HG03575 (cell line): Measurements from ENCODE around the gene ZNF451.

Experiments used
- ATAC-seq: cut with Tn5 transposase; IDR thresholded peaks from one replicate; pipeline ENCODE4 v1.9.1; 2021; ENCODE audit not compliant: unreplicated experiment, insufficient number of reproducible peaks, low FRiP score; ENCODE audit errors: extremely low read depth

The ZNF451 gene

GRCh38 chr6:57143690-57144089 lies 53.7 kb downstream of the ZNF451 start:
- no peak for ATAC-seq

- ATAC-seq = no peak
Observed at GRCh38 chr6:57147401-57147800, 57.4 kb downstream of the ZNF451 start.

DNA sequence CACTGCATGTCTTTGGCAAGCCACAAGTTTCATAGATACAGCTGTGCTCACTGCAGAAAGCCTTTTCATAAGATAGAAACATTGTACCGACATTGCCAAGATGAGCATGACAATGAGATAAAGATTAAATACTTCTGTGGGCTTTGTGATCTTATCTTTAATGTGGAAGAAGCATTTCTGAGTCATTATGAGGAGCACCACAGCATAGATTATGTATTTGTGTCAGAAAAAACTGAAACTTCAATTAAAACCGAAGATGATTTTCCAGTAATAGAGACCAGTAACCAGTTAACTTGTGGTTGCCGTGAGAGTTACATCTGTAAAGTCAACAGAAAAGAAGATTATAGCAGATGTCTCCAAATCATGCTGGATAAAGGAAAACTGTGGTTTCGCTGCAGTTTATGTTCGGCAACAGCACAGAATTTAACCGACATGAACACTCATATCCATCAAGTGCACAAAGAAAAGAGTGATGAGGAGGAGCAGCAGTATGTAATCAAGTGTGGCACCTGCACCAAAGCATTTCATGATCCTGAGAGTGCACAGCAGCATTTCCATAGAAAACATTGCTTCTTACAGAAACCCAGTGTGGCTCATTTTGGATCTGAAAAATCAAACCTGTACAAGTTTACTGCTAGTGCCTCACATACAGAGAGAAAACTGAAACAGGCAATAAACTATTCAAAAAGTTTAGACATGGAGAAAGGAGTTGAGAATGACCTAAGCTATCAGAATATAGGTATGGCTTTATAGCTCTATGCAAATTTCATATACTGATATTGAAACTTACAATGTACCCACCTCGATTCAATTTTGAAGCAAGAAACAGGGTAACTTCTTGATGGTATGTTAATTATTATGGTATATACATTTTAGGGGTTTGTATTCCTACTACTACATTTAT lies 58.2 kb downstream of the ZNF451 start:
- ATAC-seq = no peak

DNA sequence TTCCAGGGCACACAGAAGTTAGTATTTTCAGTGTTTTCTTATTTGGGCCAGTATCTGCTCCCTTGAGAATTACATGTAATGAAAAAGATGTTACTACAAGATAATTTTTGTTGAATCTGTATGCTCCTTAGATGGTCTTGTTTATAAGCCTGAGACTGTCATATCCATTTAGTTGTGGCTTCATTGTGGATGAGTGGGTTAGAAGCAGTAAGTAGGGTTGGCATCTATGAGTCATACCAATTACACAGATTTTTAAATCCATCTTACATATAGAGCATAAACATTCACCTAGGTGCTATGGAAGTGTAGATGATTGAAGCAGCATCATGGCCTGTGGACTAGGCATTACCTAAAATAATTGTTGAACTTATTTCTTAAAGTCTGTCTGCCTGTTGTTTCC lies 68.7 kb downstream of the ZNF451 start:
- no peak for ATAC-seq

GRCh38 chr6:57159127-57159526 lies 69.1 kb downstream of the ZNF451 start:
- ATAC-seq = no peak

DNA sequence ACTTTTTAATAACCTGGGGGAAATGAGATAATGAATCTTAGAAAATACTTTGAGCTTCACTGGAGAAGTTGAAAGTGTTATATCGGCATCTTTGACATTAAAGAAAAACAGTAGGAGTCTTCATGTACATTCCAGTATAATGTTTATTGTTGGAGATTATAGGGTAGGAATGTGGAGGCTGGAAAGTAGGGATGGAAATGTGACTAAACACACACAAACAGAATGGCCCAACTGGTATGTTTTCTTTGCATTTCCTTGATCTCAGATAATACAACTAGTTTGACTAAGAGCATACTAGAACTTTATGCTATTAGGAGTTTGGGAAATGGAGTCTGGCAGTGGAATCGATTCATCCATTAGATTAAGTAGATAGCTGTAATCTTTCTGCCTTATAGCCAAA lies 72.0 kb downstream of the ZNF451 start:
- ATAC-seq = no peak

GRCh38 chr6:57162516-57162915 lies 72.5 kb downstream of the ZNF451 start:
- ATAC-seq = no peak

DNA sequence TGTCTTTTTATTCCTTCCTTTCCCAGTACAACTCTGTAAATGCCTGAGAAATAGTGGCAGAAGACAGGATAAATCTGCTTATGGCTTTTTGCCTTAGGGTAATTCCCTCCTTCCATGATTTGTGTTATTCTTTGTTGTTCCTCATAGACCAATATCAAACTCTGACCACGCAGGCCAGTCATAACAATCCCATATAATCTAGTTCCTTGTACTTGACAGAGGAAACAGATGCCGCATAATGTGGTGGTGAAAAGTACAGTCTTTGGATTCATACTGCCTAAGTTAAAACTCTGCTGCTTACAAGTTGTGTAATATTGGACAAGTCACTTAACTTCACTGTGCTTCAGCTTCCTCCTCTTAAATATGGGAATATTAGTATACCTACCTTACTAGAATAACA lies 74.0 kb downstream of the ZNF451 start:
- ATAC-seq = no peak

- ATAC-seq = no peak
Observed at GRCh38 chr6:57165080-57165479, 75.1 kb downstream of the ZNF451 start.

- ATAC-seq = peak; percentile 63
Observed at GRCh38 chr6:57172136-57173055, 82.4 kb downstream of the ZNF451 start, which contains the start of gene BAG2. TSS of gene BAG2 (plus strand) at chr6:57172326. CDS start at chr6:57172698, 372 bp downstream.

DNA sequence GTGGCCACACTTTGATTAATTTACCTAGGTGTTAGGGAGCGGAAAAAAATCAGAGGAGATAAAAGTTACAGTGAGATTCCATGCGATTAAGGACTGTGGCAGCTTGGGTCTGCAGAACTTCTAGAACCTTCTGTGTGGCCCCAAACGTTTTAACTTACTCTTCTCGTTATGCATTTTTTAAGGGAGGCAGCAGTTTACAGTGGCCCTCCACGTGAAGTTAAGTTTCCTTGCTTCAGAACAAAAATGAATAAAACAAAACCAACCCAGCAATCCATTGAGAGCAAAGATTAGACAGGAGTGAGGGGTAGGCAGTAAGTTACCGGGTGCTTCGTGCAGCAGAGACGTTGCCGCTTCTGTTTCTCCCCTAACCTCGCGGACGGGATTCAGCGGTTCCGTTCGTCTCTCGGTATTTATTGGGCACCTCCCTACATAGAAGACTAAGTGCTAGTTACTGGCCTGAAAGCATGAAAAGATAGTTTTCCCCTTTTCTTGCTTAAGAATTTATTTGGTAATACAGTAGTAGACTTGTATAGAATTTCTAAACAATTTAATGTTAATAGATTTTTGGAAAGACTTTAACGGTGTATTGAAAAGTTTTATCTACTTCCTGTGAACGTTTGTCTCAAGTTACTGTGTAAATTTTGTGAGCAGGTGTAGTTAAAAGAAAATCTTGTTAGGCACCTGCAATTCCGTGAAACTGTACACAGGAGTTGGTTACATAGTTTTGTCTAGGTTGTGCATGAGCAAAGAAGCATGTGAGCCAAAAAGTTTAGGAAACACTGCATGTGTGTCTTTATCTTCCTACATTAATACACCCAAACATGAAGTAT lies 83.3 kb downstream of the ZNF451 start:
- no peak for ATAC-seq

- ATAC-seq = no peak
Observed at GRCh38 chr6:57173886-57174510, 84.0 kb downstream of the ZNF451 start.

DNA sequence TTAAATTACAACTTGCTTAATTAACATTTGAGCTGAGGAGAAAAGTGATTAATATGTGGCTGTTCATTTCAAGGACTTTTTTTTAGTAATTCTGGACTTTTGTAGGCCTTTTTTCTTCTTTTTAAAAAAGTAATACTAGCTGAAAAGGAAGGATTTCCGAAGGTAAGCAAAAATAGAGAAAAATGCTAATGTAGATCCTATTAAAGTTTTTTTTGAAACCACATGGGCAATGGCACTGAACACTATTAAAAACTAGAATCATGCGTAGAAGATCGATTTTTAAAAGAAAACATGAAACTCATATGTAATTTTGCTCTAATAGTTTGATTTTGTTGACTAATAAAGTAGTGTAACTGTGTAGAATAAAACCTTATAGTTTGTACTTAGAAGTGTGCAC lies 84.5 kb downstream of the ZNF451 start:
- no peak for ATAC-seq

GRCh38 chr6:57177545-57178265 lies 87.7 kb downstream of the ZNF451 start:
- ATAC-seq = no peak

- no peak for ATAC-seq
Observed at GRCh38 chr6:57180596-57180995, 90.6 kb downstream of the ZNF451 start.

DNA sequence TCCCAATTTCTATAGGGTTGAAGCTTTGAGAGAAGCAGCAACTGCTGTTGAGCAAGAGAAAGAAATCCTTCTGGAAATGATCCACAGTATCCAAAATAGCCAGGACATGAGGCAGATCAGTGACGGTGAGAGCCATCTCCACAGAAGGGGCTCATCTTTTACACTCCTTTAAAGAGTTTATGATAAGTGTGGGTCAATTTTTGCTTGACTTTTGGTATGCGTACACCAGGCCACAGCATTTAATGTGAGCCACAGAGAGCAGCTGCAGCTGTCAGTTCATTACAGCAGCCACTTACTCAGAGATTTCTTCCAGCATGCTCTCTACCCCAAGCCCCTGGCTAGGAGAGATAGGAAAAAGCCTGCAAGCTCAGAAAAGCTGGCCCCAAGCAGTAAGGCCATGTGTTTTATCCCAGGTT lies 92.0 kb downstream of the ZNF451 start:
- no peak for ATAC-seq

GRCh38 chr6:57183336-57183735 lies 93.3 kb downstream of the ZNF451 start:
- ATAC-seq = no peak

- ATAC-seq = no peak
Observed at GRCh38 chr6:57190140-57190539, 100.2 kb downstream of the ZNF451 start.
